ENCODE measurements around the gene SKA2.
A peak's percentile ranks its signal among the peaks of the same experiment; 100 is the strongest.
"Not testable (repeated sequence)": the region's sequence is repeated elsewhere in the genome, so short reads cannot be mapped to it uniquely, and the experiment has no call there.

The SKA2 gene

GRCh38 chr17:59154721-59155438 lies at the start of gene SKA2:
SKA2 (minus strand) TSS chr17:59155186; CDS start chr17:59155163, 23 bp downstream.
- peak; percentile 99 for DNase-seq (ENCODE audit: insufficient read length, low spot score)
- FAIRE-seq, result peak; percentile 99

- no peak for FAIRE-seq
Observed at GRCh38 chr17:59202320-59202719, 47.3 kb upstream of the SKA2 start.

DNA sequence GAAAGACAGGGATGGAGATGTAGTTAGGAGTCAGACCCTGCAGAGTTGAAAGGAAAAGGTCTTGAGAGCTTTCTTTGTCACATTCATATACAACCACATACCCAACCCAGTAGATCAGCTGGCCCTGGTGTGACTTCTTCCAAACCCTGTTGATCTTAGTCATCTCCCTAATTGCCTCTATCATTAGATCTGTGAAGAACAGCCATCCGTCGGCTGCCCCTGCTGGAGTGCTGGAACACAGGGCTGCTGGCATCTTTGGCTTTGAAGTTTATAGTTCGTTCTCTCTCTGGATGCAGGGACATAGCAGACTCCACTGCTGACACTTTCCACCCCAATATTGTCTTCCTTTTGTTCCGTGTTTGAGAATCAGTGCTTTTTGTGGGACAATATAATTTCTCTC lies 44.4 kb upstream of the SKA2 start:
- FAIRE-seq (no peak), DNase-seq (ENCODE audit: insufficient read length, low spot score) (no peak)

More at GRCh38 chr17:59202320-59202719, 47.3 kb upstream of the SKA2 start:
- DNase-seq (ENCODE audit: insufficient read length, low spot score), result no peak

DNA sequence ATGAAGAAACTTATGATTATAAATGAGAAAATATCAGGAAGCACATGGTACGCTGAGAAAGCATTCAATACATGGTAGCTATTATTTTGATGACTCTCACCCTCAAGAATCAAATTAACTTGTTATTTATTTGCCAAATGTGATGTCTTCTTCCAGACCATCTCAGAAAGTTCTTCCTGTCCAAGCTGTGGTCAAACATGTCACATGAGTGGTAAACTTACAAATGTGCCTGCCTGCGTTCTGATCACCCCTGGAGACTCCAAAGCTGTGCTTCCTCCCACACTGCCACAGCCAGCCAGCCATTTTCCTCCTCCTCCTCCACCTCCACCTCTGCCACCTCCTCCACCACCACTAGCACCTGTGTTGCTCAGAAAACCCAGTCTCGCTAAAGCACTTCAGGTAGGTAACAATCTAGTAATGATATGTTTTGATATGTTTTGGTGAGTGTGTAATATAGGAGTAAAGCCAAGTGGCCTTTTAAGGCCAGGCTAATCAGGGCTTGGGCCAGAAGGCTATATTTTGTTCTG lies 38.4 kb upstream of the SKA2 start:
- DNase-seq (ENCODE audit: insufficient read length, low spot score) (no peak), FAIRE-seq (peak; percentile 13)

GRCh38 chr17:59190806-59191205 lies 35.8 kb upstream of the SKA2 start:
- FAIRE-seq (no peak), DNase-seq (ENCODE audit: insufficient read length, low spot score) (no peak)

- no peak for DNase-seq (ENCODE audit: insufficient read length, low spot score)
- no peak for FAIRE-seq
Observed at GRCh38 chr17:59186850-59187249, 31.9 kb upstream of the SKA2 start.

- FAIRE-seq (no peak), DNase-seq (ENCODE audit: insufficient read length, low spot score) (no peak)
Observed at GRCh38 chr17:59185997-59186396, 31.0 kb upstream of the SKA2 start.

DNA sequence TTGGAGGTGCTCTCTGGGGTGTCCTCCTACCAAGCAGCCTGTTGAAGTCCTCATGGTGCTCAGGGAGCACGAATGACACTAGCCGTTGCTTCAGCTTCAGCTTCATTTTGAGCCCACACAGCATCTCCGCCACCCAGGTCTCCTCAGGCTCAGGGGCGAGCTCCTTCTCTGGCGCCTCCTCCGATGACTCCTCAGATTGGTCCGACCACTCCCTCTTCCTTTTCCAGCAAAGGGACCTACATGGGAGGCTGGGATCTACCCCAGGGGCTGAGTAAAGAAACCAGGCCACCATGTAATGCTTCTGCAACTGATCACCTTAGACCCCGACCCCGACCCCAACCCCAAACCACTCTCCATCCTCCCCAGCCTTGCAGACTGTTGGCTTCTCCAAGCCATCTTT lies 26.5 kb upstream of the SKA2 start:
- FAIRE-seq (no peak), DNase-seq (ENCODE audit: insufficient read length, low spot score) (no peak)

DNA sequence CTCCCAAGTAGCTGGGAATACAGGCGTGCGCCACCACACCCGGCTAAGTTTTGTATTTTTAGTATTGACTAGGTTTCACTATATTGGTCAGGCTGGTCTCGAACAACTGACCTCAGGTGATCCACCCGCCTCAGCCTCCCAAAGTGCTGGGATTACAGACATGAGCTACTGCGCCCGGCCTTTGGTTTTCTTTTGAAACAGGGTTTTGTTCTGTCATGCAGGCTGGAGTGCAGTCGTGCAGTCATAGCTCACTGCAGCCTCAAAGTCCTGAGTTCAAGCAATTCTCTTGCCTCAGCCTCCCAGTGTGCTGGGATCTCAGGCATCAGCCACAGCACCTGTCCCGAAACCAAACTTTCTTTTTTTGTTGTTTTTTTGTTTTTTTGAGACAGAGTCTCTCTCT lies 25.6 kb upstream of the SKA2 start:
- FAIRE-seq (no peak), DNase-seq (ENCODE audit: insufficient read length, low spot score) (no peak)

DNA sequence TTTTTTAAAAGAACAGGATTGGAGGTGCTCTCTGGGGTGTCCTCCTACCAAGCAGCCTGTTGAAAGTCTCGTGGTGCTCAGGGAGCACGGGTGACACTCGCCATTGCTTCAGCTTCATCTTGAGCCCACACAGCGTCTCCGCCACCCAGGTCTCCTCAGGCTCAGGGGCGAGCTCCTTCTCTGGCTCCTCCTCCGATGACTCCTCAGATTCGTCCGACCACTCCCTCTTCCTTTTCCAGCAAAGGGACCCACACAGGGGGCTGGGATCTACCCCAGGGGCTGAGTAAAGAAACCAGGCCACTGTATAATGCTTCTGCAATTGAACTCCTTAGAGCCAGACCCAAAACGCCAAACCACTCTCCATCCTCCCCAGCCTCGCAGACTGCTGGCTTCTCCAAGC lies 24.6 kb upstream of the SKA2 start:
- not testable (repeated sequence) for FAIRE-seq; DNase-seq (ENCODE audit: insufficient read length, low spot score)

GRCh38 chr17:59178266-59178985 lies 23.4 kb upstream of the SKA2 start:
- FAIRE-seq, result no peak
- DNase-seq (ENCODE audit: insufficient read length, low spot score), result no peak

DNA sequence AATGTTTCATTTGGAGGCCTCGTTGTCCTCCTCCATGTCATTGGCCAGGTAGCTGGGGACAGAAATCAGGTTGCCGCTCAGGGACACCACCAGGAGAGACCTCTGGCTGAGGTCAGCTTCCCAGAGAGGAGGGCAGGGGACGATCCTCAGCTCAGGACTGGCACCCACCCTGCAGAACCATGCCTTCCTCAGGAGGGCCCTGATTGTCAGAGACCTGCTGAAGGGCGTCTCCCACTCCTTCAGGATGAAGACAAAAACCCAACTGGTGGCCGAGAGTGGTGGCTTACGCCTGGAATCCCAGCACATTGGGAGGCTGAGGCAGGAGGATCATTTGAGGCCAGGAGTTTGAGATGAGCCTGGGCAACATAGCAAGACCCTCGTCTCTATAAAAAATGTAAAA lies 20.1 kb upstream of the SKA2 start:
- no peak for DNase-seq (ENCODE audit: insufficient read length, low spot score)
- no peak for FAIRE-seq

- no peak for FAIRE-seq
- DNase-seq (ENCODE audit: insufficient read length, low spot score), result no peak
Observed at GRCh38 chr17:59174671-59175070, 19.7 kb upstream of the SKA2 start.

GRCh38 chr17:59172436-59173004 lies 17.5 kb upstream of the SKA2 start:
- DNase-seq (ENCODE audit: insufficient read length, low spot score) (no peak), FAIRE-seq (no peak)

DNA sequence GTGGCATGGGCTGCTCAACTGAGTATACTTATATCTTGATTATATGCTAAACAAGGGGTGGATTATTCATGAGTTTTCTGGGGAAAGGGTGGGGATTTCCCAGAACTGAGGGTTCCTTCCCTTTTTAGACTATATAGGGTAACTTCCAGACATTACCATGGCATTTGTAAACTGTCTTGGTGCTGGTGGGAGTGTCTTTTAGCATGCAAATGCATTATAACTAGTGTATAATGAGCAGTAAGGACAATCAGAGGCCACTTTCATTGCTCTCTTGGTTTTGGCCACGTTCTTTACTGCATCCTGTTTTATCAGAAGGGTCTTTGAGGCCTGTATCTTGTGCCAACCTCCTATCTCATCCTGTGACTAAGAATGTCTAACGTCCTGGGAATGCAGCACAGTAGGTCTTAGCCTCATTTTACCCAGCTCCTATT lies 12.6 kb upstream of the SKA2 start:
- DNase-seq (ENCODE audit: insufficient read length, low spot score) (no peak), FAIRE-seq (no peak)

DNA sequence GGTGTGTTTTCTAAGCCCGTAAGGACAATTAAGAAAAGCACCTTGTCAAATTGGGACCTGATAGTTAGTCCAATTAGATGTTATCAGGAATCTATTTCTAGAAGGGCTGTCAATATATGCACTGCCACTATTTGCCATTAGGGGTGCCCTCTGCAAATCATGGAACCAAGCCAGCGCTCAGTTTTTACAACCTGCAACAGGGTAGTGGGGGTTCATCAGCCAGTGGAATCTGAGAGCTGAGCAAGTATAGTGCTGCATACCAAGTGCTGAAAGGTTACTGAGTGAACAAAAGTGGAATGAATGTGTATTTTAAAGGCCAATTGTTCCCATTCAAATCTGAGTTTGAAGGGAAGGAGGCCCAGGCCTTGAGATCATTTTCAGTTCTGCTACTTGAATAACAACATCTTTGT lies 11.0 kb upstream of the SKA2 start:
- DNase-seq (ENCODE audit: insufficient read length, low spot score), result peak; percentile 76
- peak; percentile 80 for FAIRE-seq

DNA sequence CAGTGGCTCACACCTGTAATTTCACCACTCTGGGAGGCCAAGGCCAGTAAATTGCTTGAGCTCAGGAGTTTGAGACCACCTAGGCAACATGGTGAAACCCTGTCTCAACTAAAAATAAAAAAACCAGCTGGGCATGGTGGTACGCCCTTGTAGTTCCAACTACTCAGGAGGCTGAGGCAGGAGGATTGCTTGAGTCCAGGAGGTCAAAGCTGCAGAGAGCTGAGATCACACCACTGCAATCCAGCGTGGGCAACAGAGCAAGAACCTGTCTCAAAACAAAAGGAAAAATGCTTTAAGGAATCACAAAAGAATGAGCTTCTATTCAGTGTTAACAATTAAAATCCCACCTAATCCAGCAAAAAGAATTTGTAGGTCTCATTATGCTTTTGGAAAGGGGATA lies 6.5 kb upstream of the SKA2 start:
- no peak for FAIRE-seq
- no peak for DNase-seq (ENCODE audit: insufficient read length, low spot score)

DNA sequence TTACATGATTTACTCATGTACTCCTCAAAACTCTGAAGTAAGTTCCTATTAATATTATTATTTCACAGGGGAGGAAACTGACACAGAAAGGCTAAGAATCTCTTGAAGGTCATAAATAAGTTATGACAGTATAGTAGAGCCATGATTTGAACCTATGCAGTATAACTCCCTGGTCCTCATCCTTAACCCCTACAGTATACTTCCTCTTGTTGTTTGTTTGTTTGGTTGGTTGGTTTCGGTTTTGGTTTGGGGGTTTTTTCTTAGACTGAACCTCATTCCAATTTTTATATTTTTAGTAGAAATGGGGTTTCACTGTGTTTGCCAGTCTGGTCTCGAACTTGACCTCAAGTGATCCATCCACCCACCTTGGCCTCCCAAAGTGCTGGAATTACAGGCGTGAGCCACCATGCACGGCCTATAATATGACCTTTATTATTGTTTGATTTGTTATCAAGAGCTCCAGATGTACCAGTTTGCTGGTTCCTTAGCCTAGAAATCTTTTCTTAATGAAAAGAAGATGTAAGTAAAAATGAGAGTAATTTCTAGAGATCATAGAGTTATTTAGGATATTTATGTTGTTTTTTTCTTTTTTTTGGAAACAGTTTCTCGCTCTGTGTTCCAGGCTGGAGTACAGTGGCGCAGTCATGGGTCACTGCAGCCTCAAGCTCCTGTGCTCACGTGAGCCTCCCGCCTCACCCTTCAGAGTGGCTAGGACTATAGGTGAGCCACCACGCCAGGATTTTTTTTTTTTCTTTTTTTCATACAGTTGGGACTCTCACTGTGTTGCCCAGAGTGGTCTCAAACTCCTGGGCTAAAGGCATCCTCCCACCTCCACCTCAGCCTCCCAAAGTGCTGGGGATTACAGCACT lies 5.4 kb upstream of the SKA2 start:
- FAIRE-seq (no peak), DNase-seq (ENCODE audit: insufficient read length, low spot score) (no peak)

DNA sequence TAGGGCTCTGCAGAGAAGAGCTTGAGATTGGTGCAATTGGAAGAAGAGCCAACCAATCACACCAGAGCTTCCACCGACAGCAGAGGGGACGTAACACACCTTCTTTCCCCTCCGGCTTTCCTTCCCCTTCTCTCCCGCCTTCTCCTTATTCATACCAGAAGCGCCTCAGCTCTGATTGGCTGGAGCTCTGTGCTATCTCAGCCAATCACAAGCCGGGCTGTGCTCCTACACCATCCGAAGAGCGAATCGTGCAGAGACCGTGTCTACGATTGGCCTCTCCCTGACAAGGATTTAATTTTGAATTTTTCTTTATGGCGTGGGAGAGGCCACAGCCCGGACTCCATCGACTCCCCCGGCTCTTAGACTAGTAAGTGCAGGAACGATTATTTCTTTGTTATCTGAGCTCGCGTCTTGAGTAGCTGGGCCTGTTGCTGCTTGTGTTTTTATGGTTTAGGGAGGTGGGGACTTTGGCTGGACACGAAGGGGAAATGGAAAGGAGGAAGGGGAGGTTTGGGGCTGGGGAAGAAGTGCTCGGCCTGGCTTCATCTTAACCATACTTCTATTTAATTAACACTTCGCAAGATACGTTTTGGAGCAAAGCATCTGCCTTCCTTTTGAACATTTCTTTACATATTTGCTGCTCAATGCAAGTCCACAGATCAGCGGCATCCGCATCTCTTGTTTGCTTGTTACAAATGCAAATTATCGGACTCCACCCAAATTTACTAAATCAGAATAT lies 622 bp upstream of the SKA2 start, which contains the start of gene PRR11:
TSS of gene PRR11 (plus strand) at position 308 of the 739 bp plus-strand sequence. CDS start 14,007 bp downstream, outside the sequence.
- FAIRE-seq (no peak), DNase-seq (ENCODE audit: insufficient read length, low spot score) (peak; percentile 99)

DNA sequence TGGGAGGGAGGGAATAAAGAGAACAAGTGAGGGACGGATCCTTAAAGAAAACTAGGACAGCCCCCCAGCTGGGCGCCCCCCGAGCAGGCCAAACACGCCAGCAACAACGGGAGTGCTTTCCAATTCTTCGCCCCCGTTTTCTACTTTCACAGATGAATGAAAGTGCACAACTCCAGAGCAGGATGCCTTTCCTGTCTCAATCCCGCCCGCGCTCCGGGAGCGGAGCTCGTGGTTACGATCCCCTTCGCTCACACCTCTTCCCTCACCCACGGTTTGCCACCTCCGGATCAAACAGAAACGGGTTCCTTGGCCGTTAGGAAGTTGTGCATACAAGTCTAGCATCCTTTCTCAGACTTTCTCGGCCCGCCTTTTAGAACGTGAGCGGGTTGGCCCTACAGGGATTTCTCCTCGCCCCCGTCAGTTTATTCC lies 680 bp downstream of the SKA2 start:
- FAIRE-seq, result peak; percentile 71
- DNase-seq (ENCODE audit: insufficient read length, low spot score), result peak; percentile 42
